KG1 (cell line): ENCODE data around the gene ABLIM3.

ENCODE experiments used
- DNase-seq: peaks from one replicate; lab custom pipeline; 2025; lab: John Stamatoyannopoulos, UW

ABLIM3 gene

DNA sequence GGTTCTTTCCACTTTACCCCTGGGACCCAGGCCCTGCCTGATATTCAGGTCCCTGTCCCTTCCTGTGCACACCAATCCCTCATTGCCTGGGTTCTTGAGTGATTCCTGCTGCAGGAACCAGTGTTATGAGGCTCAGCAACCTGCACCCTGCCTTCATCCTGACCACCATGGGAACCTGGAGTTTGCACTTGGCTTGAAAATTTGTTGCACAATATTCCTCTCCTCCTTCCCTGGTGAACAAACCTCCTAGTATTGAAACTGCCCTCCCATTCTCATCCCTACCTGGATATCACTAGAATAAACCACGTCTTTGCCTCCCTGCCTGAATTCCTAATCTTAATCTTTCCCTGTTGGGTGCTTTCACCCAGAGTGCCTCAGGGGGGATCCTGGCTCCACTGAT, 78.3 kb downstream of the ABLIM3 start:
- DNase-seq, result no peak

DNA sequence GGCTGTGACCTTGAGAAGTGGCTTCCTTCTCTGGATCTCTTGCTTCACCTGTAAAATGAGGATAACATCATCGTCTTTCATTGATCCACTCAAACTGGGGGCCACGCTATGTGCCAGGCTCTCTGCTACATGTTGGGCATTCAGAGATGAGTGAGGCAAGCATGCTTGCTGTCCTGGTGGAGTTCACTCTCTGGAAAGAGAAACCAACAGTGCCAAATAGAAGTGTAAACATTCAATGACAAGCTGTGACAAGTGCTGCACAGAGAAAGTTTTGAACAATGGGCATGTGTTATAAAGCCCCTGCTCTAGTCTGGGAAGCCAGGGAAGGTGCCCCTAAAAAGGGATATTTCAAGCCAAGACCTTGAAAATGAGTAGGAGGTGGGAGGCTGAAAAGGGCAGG, 79.5 kb downstream of the ABLIM3 start:
- DNase-seq, result no peak

DNA sequence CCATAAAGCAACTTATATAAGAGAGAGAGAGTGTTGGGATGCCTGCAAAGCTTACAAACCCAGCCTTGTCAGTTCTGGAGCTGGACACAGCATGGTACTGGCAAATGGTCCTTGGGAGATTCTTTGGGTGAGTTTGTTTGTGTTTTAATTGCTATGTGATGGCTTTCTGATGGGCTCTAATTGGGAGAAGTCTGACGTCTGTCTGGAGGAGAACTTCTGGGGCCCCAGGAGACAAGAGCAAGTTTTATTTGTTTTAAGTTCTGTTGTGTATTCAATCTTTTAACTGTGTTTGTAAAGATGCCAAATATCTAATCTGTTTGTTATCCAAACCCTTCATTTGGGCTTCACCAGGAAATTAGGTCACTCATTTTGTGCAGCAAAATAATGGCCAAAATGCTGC, 80.0 kb downstream of the ABLIM3 start:
- no peak for DNase-seq

DNA sequence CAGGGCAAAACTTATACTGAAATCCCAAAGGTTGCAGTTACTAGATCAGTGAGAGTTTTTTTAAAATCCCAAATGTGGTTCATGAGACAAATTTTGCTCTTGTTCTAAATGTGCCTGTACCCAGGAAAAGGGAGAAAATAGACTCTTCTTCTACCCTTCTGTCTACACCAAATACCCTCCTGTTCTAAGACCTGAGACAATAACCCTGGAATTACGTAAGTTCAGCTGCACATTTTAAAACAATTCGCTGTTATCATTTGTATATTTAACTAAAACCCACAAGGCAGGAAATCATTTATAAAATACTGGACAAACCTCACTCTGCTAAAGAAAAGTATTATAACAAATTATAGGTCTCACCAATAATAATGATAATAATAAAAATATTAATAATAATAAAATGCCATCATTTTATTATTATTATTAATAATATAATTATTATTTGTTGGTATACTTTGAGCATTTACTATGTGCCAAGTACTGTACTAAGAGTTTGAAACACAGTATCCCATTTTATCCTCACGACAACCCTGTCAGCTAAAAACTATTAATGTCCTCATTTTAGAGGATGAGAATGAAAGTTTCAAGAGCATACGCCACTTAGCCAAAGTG, 80.5 kb downstream of the ABLIM3 start:
- DNase-seq, result no peak

DNA sequence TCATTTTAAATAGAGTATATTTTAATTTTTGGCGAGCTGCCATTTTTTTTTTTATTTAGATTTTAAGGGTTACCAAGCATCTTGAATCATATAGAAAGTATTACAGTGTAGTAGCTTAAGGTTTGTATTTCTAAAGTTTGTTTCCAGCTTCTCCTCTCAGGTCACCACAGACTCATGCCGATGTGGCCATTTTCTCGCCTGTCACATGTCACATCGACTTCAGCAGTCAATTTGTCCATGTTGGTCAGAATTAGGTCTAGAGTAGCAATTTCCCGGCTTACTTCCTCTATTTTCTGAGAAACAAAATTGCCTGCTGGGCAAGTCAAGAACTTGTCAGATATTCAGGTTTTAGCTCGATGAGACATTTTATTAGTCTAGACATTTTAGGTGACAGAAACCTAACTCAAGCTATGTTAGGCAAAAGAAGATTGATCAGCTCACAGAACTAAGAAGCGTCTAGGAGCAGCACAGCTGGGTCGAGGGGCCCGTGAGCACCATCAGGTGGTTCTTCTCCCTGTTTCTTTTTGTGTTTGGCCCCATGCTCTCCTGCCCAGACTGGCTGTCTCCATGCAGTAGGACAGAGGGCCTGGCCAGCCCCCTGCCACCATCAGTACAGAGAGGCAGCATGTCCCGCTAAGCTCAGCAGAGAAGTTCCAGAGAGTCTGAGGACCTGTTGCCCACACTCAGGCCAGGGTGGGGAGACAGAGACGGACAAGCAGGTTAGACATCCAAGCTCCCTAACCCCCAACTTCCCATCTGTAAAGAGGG, 82.0 kb downstream of the ABLIM3 start:
- no peak for DNase-seq

DNA sequence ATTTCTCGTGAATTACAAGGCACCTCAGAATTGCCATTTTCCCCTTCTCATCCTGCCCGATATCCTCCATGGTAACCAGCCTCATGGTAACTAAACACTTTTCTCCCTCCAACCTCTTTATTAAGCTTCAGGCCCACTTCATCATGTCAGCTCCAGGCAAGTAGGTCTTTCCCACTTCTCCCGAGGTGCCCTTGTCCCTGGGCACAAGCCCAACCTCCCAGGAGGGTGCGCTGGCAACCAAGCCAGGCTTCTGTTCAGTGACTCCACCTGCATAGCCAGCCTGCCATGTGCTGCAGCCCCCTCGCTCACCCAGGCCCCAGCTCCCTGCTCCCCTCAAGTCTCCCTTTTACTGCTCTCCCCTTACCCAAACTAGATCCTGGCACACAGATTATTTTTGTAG, 83.0 kb downstream of the ABLIM3 start:
- no peak for DNase-seq

DNA sequence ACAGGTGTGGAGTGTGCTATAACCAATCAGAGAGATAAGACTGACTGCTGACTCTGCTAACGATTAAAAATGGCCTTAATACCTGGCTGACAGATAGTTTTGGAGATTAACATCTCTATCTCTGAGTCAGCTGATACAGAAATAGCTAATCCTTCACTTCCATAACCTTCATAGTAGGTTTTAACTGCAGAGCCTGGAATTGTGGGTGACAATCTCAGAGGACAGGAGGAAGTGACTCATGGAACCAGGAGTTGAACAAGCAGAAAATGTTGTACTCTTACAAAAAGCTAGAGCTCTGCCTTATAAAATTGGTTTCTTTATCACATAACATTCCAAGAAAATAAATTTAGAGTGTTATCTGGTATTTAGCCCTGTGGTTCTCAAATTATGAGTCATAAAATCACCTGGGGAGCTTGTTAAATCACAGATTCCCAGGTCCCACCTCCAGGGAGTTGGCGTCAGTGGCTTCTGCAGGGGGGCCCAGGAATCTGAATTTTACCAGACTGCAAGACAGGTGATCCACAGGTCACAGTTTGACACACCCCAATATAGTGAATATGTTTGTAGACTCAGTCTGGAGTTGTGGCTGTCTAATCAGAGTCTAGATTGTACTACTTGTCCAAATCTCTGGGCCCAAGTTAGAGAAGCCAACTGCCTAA, 86.0 kb downstream of the ABLIM3 start:
- no peak for DNase-seq

DNA sequence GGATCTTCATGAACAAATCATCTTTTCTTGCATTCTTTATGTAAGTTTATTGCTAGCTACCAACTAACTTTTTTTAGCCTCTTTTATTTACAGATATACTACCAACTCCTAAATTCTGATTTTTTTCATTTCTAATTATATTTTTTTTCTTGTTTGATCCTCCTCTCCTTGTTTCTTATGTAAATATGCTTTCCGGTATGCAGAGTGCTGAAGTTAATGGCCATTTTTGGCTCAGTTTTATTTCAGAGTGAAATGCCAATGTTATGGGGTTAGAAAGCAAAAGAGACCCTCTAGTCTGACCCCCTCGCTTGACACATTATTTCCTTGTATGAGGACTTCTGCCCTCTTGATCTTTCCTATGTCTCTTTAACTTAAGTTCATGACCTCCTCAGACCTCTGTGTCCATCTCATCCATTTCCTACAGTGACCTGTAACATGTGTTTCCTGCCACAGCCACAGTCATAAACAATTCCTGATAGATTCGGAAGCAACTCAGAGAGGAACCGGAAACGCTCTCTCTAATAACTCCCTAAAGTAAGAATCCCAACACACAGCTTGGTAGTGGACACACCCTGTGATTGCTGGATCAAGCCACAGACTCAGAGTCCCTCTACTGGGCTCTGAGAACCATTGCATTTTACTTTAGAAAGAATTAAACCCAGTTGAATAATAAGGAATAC, 87.5 kb downstream of the ABLIM3 start:
- no peak for DNase-seq

DNA sequence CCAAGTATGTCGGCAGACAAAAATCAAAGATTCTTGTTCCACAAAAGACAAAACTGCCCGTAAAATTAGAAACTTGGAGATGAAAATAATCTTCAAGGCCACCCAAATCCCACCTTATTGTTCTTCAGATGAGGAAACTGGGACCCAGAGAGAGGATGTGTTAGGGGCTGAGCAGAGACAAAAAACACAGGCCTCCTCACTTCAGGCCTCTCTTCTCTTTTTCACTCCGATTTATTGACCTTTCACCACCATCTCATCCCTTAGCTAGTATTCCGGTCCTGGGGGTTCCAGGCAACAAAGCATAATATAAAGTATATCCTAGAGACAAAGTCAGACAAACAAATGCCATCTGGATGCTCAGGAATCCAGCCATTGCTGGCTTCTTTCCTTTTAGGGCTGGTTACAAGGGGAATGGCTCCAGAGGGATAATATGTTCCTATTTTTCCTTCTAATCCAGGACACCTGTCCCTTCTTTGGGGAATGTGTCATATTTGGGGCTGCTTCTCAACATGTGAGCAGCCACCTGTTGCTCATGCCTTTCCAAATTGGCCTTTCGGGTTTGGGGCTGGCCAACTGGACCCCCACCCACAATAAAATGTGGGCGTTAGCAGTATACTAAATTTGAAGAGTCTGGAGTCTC, 88.1 kb downstream of the ABLIM3 start:
- DNase-seq, result no peak

DNA sequence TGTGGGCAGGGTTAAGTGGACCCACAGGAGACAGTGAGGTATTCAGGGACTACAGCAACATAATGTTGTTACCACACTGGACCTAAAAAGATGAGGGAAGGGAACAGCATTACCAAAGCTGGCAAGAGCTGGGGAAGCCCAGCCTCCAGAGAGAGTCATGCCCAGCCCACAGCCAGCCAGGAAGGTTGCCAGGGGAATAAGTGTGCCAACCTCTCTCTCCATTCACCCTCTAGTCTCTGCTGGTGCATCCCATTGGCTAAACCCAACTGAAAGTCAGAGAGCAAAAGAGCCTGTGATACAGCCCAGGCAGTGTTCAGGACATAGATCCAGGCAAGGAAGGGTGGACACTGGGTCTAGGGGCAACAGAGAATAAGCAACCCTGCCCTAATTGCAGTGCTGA, 94.5 kb downstream of the ABLIM3 start:
- no peak for DNase-seq

DNA sequence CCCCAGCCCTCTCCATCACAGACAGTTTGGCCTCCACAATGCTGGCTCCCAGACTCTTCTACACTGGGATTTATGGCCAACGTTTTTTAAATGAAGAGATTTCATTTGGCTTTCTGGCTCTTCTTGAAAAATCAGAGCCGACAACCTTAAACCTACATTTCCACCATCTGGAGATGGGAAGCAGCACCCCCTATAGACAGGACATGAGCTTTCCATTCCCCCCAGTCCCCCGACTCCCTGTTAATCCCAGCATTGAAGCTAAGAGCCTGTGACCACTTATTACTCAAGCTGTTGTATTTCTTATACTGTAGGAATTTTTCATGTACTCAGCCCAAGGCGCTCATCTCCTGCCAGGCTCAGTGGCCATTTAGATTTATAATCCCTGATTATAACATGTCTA, 96.4 kb downstream of the ABLIM3 start:
- DNase-seq, result no peak

DNA sequence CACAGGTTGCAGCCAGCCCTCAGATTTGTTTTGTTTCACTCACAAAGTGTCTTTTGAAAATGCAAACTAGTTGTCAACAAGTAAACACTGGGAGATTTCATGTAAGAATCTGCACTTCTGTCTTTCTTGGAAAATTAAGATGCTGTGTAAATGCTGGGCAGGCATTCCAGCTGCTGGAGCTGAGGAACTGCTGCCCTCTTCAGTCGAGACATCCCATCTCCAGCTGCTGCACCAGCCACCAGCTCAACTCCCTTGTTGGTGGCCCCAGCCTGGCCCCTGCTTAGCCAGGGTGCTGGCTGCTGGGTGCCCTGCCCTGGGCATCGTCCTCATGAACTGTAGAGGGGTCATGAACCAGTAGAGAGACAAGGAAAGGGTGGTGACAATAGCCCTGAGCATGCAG, 97.2 kb downstream of the ABLIM3 start:
- DNase-seq, result no peak

DNA sequence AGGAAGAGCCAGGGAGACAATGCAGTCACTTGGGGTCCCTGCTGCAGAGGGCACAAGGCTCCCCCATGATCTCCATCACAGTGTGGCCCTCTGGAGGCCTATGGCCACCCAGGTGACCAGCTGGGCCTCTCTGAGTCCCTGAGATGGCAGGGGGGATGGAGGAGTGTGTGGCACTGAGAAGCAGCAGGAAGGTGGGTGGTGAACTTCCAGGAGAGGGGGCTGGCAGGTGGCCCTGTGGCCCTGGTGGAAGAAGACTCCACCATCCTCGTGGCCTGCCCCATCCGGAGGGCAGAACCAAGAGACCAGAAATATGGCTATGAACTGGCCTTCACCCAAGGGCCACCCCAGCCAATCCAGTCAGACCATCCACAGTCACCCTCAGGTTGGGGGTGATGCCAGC, 98.6 kb downstream of the ABLIM3 start:
- no peak for DNase-seq

DNA sequence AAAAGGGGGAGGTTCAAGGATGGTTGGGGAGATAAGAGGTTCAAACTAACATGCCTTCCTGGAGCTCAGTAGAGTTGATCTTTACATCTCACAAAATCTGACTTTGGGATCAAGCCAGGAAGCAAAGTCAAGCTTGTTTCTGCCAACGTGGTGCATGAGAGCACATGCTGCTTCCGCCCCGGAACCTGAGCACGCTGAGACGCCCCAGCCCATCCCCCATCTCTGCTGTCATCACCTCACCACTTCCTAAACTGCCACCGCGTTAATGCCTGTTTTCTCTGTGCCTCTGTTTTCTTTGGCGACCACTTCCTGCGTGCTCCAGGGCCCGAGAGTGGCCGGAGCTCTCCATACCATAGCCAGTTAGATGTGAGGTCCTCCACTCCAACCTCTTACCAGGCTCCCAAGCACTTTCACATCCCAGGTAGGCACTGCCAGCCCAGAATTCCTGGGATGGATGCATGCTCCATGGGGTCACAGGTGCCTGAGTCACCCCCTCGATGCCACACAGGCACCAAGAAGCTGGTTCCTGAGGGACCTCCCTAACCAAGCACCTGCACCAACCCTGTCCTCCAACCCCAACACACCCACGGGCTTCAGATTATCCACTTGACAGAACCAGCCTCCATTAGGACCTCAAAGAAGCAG, 99.2 kb downstream of the ABLIM3 start:
- DNase-seq, result no peak

DNA sequence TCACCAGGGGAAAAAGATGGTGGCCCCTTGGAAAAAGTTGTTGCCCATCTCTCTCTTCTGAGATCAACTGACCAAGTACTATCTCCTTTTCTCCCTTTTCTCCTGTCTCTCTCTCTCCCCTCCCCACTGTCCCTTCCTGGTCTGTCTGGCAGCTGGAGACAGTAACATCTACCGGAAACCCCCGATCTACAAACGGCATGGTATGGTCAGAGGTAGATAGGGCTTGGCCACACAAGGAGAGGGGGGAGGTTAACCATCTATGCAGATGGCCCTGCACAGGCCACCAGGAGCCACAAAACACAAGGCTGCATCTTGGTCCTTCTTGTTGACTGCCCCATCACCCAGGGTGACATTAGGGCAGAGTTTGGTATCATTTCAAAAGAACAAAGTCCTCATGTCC, 101.0 kb downstream of the ABLIM3 start:
- DNase-seq, result no peak

DNA sequence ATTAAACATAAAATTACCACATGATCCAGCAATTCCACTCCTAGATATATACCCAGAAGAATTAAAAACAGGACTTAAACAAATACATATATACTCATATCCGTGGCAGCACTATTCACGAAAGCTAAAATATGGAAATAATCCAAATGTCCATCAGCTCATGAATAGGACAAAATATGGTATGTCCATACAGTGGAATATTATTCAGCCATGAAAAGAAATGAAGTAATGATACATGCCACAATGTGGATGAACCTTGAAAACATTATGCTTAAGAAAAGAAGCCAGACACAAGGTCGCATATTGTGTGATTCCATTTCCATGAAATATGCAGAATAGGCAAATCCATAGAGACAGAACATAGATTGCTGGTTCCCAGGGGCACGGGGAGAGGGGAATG, 105.6 kb downstream of the ABLIM3 start:
- DNase-seq, result no peak

DNA sequence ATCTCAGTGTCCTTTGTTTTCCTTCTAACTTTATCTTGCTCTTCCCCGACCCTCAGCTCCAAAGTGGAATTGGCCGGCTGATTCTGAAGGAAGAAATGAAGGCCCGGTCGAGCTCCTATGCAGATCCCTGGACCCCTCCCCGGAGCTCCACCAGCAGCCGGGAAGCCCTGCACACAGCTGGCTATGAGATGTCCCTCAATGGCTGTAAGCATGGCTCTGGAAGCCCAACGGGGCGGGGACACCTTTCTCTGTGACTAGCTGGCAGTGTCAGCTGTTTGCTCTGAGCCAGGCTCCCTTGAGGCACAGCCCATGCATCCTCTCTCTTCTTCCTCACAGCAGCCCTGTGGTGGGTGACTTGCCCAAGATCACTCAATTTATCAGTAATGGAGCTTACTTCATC, 106.4 kb downstream of the ABLIM3 start:
- no peak for DNase-seq

DNA sequence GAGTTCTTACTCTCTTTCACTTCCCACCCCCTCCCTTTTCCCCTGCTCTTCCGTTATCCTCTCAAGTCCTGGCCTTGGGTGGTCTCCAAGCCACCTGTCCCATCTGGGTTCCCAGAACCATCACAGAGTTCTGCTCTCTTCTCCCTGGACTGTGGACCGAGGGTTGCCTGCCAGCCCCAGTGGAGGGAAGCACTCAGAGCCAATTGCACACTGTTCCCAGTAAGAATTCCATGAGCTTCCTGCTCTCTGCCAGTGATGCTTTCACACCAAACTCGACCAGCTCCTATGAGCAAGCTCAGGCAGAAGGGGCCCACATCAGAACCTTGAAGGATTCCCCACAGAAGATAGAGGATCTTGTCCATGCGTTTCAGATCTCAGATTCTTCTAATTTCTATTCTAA, 110.3 kb downstream of the ABLIM3 start:
- DNase-seq, result no peak

DNA sequence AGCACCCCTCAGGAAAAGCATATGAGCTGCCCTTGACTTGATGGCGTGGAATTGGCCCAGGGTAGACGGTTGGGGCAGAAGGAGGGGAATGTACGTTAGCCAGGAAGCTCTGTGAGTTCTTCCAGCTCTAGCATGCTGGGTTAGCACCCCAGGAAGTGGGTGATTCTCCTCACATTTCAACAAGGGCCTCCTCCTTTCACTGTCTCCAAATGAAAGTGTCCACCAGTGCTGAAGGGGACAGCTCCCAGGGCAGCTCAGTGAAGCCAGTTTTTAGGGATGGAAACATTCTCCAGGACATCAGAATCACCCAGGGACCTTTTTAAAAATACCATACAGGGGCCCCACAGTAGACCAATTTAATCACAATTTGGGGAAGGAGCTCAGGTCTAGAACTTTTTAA, 113.2 kb downstream of the ABLIM3 start:
- no peak for DNase-seq

DNA sequence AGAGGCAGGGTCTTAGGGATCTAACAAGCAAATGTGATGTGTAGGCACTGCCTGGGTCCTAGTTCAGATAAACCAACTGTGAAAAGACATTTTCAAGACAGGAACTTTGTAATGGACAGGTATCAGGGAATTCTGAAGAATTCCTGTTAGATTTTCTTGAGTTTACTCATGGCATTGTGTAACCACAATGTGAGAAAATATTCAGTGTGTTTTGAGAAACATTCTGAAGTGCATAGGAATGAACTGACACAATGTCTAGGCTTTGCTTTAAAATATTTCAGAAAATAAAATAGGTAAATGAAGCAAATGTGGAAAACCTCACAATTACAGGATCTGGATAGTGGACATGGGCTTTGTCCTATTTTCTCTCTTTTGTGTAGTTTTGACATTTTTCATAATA, 115.2 kb downstream of the ABLIM3 start:
- no peak for DNase-seq

DNA sequence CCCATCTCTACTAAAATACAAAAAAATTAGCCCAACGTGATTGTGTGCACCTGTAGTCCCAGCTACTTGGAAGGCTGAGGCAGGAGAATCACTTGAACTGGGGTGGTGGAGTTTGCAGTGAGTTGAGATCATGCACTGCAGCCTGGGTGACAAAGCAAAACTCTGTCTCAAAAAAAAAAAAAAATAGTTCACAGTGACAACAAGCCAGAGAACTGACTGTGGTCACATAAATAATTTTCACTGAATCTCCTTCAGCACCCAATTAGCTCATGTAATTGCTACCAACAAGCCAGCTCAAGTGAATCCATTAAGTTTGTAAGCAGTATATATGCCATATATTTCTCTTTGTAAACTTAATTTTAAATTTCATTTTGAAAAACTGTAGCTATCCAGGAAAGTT, 115.8 kb downstream of the ABLIM3 start:
- no peak for DNase-seq
